HCT116 (cell line): Measurements from ENCODE around the gene TBCC.

Experiments used
- EZH2 ChIP-seq: fragments of 200-600 bp; sonication (generic); IDR thresholded peaks from 2 replicates; pipeline ENCODE4 v1.6.1; 2017; ENCODE audit warnings: antibody characterized with exemption, mixed run types
- POLR2A ChIP-seq: IDR thresholded peaks from 2 replicates; pipeline ENCODE4 v1.7.0; 2011; ENCODE audit warnings: borderline replicate concordance; ENCODE audit not compliant: insufficient read depth, insufficient read length; ENCODE audit errors: extremely low read depth

- no peak for TF ChIP-seq POLR2A
- no peak for TF ChIP-seq EZH2
Observed at GRCh38 chr6:42774201-42774600, 28.3 kb upstream of the TBCC start.
